OCI-LY1 (cell line): Measurements from ENCODE around the gene ATP2C1.

Source experiments
- EZH2 ChIP-seq: fragments of 200-600 bp; sonication (generic), shearing (Covaris generic); IDR thresholded peaks from 2 replicates; pipeline ENCODE4 v1.8.0; 2017; ENCODE audit warnings: borderline replicate concordance, mixed run types, mild to moderate bottlenecking, antibody characterized with exemption, low read length, moderate library complexity, mixed read lengths
- TF ChIP-seq, protein P1 (sequence below): fragments of 200-600 bp; sonication (generic), shearing (Covaris generic); IDR thresholded peaks from 2 replicates; pipeline ENCODE4 v1.5.1; 2017; ENCODE audit warnings: mild to moderate bottlenecking, antibody characterized with exemption, low read length, moderate library complexity, mixed read lengths

DNA sequence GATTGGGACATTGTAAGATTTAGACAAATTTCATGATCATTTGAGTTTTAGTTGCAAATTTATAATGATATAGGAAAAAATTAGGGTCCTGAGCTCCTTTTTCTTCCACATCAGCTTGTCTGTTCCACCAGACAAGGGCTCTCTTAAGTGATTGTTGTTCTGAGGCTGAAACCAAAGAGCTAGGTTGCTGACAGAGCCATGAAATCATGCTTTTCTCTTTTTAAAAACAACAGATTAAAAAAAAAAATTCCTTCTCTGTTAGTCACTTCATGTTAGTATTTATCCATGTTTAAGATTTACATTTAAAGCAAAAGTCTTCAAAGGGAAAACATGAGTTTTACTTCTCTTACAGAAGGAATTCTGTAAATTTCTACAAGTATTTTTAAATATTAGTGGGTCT, 56.8 kb downstream of the ATP2C1 start:
- TF ChIP-seq, protein P1, sequence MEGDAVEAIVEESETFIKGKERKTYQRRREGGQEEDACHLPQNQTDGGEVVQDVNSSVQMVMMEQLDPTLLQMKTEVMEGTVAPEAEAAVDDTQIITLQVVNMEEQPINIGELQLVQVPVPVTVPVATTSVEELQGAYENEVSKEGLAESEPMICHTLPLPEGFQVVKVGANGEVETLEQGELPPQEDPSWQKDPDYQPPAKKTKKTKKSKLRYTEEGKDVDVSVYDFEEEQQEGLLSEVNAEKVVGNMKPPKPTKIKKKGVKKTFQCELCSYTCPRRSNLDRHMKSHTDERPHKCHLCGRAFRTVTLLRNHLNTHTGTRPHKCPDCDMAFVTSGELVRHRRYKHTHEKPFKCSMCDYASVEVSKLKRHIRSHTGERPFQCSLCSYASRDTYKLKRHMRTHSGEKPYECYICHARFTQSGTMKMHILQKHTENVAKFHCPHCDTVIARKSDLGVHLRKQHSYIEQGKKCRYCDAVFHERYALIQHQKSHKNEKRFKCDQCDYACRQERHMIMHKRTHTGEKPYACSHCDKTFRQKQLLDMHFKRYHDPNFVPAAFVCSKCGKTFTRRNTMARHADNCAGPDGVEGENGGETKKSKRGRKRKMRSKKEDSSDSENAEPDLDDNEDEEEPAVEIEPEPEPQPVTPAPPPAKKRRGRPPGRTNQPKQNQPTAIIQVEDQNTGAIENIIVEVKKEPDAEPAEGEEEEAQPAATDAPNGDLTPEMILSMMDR: no peak
- TF ChIP-seq EZH2: no peak
